ENCODE results near the gene PPP1R3E.

DNA sequence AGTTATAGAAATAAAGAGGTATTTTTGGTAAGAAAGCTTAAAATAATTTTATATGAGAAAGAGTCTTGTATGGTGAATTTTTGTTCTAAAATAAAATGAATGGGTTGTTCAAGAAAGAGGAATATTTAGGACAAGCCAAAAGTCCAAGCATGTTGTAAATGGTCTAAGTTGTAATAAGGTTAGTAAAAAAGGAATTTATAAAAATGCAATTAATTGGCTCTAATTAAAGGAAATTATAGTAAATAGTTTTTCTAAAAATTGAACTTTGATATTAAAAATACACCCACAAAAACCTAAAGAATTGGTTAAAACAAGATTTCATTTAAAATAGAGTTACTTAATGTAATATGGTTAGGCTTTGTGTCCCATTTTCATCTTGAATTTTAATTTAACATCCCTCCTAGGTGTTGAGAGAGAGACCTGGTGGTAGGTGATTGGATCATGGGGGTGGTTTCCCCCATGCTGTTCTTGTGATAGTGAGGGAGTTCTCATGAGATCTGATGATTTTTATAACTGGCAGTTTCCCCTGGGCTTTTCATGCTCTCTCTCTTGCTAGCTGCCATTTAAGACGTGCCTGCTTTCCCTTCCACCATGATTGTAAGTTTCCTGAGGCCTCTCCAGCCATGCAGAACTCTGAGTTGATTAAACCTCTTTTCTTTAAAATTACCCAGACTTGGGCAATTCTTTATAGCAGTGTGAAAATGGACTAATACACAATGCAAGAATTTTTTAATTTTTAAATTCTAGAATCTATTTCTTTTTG is 37.0 kb upstream of the PPP1R3E start:
- TF ChIP-seq, protein P1, sequence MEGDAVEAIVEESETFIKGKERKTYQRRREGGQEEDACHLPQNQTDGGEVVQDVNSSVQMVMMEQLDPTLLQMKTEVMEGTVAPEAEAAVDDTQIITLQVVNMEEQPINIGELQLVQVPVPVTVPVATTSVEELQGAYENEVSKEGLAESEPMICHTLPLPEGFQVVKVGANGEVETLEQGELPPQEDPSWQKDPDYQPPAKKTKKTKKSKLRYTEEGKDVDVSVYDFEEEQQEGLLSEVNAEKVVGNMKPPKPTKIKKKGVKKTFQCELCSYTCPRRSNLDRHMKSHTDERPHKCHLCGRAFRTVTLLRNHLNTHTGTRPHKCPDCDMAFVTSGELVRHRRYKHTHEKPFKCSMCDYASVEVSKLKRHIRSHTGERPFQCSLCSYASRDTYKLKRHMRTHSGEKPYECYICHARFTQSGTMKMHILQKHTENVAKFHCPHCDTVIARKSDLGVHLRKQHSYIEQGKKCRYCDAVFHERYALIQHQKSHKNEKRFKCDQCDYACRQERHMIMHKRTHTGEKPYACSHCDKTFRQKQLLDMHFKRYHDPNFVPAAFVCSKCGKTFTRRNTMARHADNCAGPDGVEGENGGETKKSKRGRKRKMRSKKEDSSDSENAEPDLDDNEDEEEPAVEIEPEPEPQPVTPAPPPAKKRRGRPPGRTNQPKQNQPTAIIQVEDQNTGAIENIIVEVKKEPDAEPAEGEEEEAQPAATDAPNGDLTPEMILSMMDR (IDR thresholded peaks at IDR 0.05; ENCODE audit: low read depth, low read length) = no peak
- TF ChIP-seq EZH2phosphoT487 (IDR thresholded peaks at IDR 0.05; ENCODE audit: low read depth) = no peak
